IMR-90 (cell line): ENCODE results near the gene CCDC180. TPM values are rescaled to one million over a fixed set of nuclear protein-coding genes. Genes with fewer than 3 reads are reported as not detected.

ENCODE experiments used
- ATAC-seq: fragments of 200-7000 bp; cut with Tn5 transposase; 2 replicates; pipeline ENCODE4 v1.9.1; 2020; ENCODE audit warnings: low read depth, mild to moderate bottlenecking, moderate library complexity
- BruUV-seq: library from RNA; stranded (reverse); fragments of 400-500 nt; replicated peaks from 2 replicates; lab custom pipeline; 2021; lab: Mats Ljungman, UMichigan
- CTCF ChIA-PET: fragments of 300-600 bp; formaldehyde crosslinking; extraction: SDS; loops from one replicate; lab custom pipeline; 2021; ENCODE audit warnings: antibody characterized with exemption; lab: Yijun Ruan, JAX
- POLR2A ChIA-PET: fragments of 300-600 bp; sonication (Branson Sonifier 250); formaldehyde crosslinking; loops from one replicate; lab custom pipeline; 2022; ENCODE audit warnings: antibody characterized with exemption; ENCODE audit not compliant: unreplicated experiment; lab: Charles Lee
- DNase-seq: peaks from one replicate; pipeline ENCODE4 v3.0.0; 2013
- H2AFZ ChIP-seq: replicated peaks from 2 replicates; pipeline ENCODE3; 2013; ENCODE audit warnings: low read length, mild to moderate bottlenecking; ENCODE audit not compliant: poor library complexity
- H2AK5ac ChIP-seq: 2 replicates; pipeline ENCODE4 v1.6.1; 2013; ENCODE audit warnings: low read depth, low read length, inconsistent platforms
- H2AK9ac ChIP-seq: replicated peaks from 2 replicates; pipeline ENCODE3; 2013; ENCODE audit warnings: mild to moderate bottlenecking, low read depth, low read length, moderate library complexity; ENCODE audit not compliant: poor library complexity
- H2BK120ac ChIP-seq: 2 replicates; pipeline ENCODE4 v1.6.1; 2013; ENCODE audit warnings: low read depth, low read length, inconsistent platforms
- H2BK15ac ChIP-seq: 3 replicates; pipeline ENCODE4 v1.6.1; 2013; ENCODE audit warnings: low read depth, low read length, inconsistent platforms
- H2BK20ac ChIP-seq: 2 replicates; pipeline ENCODE4 v1.6.1; 2013; ENCODE audit warnings: low read depth, mild to moderate bottlenecking, inconsistent platforms, low read length, moderate library complexity
- H2BK5ac ChIP-seq: 2 replicates; pipeline ENCODE4 v1.6.1; 2013; ENCODE audit warnings: mild to moderate bottlenecking, low read depth, low read length, inconsistent platforms; ENCODE audit not compliant: poor library complexity, severe bottlenecking
- H3K14ac ChIP-seq: replicated peaks from 2 replicates; pipeline ENCODE4 v1.6.1; 2013; ENCODE audit warnings: low read depth, low read length, inconsistent platforms
- H3K18ac ChIP-seq: 2 replicates; pipeline ENCODE4 v1.6.1; 2013; ENCODE audit warnings: low read depth, low read length, control low read depth
- H3K23ac ChIP-seq: 2 replicates; pipeline ENCODE4 v1.6.1; 2013; ENCODE audit warnings: low read depth, low read length, inconsistent platforms
- H3K27ac ChIP-seq: 2 replicates; pipeline ENCODE4 v1.5.1; 2013; ENCODE audit warnings: mild to moderate bottlenecking, control low read depth, low read length; ENCODE audit not compliant: insufficient read depth
- H3K27me3 ChIP-seq: 2 replicates; pipeline ENCODE4 v1.6.1; 2013; ENCODE audit warnings: low read length; ENCODE audit not compliant: control insufficient read depth, insufficient read depth
- H3K36me3 ChIP-seq: 2 replicates; pipeline ENCODE4 v1.6.1; 2013; ENCODE audit warnings: low read length, mixed read lengths; ENCODE audit not compliant: control insufficient read depth, insufficient read depth
- H3K4ac ChIP-seq: 2 replicates; pipeline ENCODE4 v1.6.1; 2013; ENCODE audit warnings: low read depth, low read length, inconsistent platforms
- H3K4me1 ChIP-seq: 2 replicates; pipeline ENCODE4 v1.6.1; 2013; ENCODE audit warnings: low read length, mixed read lengths; ENCODE audit not compliant: control insufficient read depth, insufficient read depth
- H3K4me2 ChIP-seq: 2 replicates; pipeline ENCODE4 v1.6.1; 2013; ENCODE audit warnings: low read depth, mild to moderate bottlenecking, control low read depth, low read length, moderate library complexity
- H3K4me3 ChIP-seq: 2 replicates; pipeline ENCODE4 v1.5.1; 2013; ENCODE audit warnings: low read depth, mild to moderate bottlenecking, control low read depth, low read length, moderate library complexity; ENCODE audit not compliant: insufficient read depth
- H3K56ac ChIP-seq: 2 replicates; pipeline ENCODE4 v1.6.1; 2013; ENCODE audit warnings: low read length, inconsistent platforms; ENCODE audit not compliant: insufficient read depth; ENCODE audit errors: extremely low read depth
- H3K79me1 ChIP-seq, 2 experiments: 2 replicates each; pipeline ENCODE4 v1.6.1; 2013; ENCODE audit warnings: low read length in 2 of 2, inconsistent platforms in 1 of 2, low read depth in 1 of 2
- H3K9ac ChIP-seq: 2 replicates; pipeline ENCODE4 v1.6.1; 2013; ENCODE audit warnings: low read depth, low read length, control low read depth
- H3K9me1 ChIP-seq: 2 replicates; pipeline ENCODE4 v1.6.1; 2013; ENCODE audit warnings: low read length, inconsistent platforms; ENCODE audit not compliant: insufficient read depth
- H3K9me3 ChIP-seq: 2 replicates; pipeline ENCODE4 v1.6.1; 2013; ENCODE audit warnings: low read length; ENCODE audit not compliant: control insufficient read depth, insufficient read depth
- H4K20me1 ChIP-seq: 2 replicates; pipeline ENCODE4 v1.6.1; 2013; ENCODE audit warnings: low read length, inconsistent platforms; ENCODE audit not compliant: insufficient read depth
- H4K5ac ChIP-seq: 2 replicates; pipeline ENCODE4 v1.6.1; 2013; ENCODE audit warnings: mild to moderate bottlenecking, low read depth, low read length, control low read depth
- H4K8ac ChIP-seq, 2 experiments: 2 replicates each; pipeline ENCODE4 v1.6.1; 2013; ENCODE audit warnings: low read depth in 2 of 2, low read length in 2 of 2, control low read depth in 1 of 2, inconsistent platforms in 1 of 2
- H4K91ac ChIP-seq: 2 replicates; pipeline ENCODE4 v1.6.1; 2013; ENCODE audit warnings: low read depth, low read length, inconsistent platforms; ENCODE audit not compliant: insufficient read depth
- MAFK ChIP-seq: IDR thresholded peaks from 2 replicates; pipeline ENCODE4 v1.6.1; 2012; ENCODE audit warnings: low read depth, low read length, improper control_type of control experiment
- NFE2L2 ChIP-seq: fragments of 150-350 bp; IDR thresholded peaks from 2 replicates; pipeline ENCODE4 v1.6.1; 2016; ENCODE audit warnings: low read depth, mild to moderate bottlenecking, low read length
- RAD21 ChIP-seq: IDR thresholded peaks from 2 replicates; pipeline ENCODE4 v1.6.1; 2012; ENCODE audit warnings: low read length, improper control_type of control experiment
- RCOR1 ChIP-seq: IDR thresholded peaks from 2 replicates; pipeline ENCODE4 v1.6.1; 2012; ENCODE audit warnings: mild to moderate bottlenecking, low read length, improper control_type of control experiment; ENCODE audit not compliant: insufficient replicate concordance
- RFX5 ChIP-seq: IDR thresholded peaks from 2 replicates; pipeline ENCODE4 v1.8.0; 2012; ENCODE audit warnings: low read depth, mild to moderate bottlenecking, low read length, moderate library complexity
- WGBS, 2 experiments: methylation state at CpG; one replicate each; pipeline versions ENCODE4 v1.1.5 to v1.1.7; 2013; ENCODE audit warnings: missing lambda C conversion rate in 2 of 2; ENCODE audit not compliant: insufficient read length in 1 of 2; ENCODE audit errors: extremely low coverage in 2 of 2; 5-methylcytosine and 5-hydroxymethylcytosine counted together
- dilution Hi-C: fragments of 300-500 bp; cut with HindIII; formaldehyde crosslinking; loops from one replicate; pipeline ENCODE4 v1.14.3; 2018; ENCODE audit warnings: low sequenced_read_pairs; ENCODE audit not compliant: unreplicated experiment
- in situ Hi-C: fragments of 300-500 bp; cut with MboI; formaldehyde crosslinking; loops from 3 replicates; pipeline ENCODE4 v1.14.3; 2019; ENCODE audit warnings: low sequenced_read_pairs, inconsistent platforms, mixed read lengths
- intact Hi-C: fragments of 100-400 bp; cut with micrococcal nuclease; formaldehyde crosslinking; loops from 2 replicates; pipeline ENCODE4 v1.10.0; 2022
- polyA plus RNA-seq, 3 experiments: library from polyadenylated mRNA; depleted of rRNA; stranded (reverse); fragments of >200 nt; gene quantifications; 2 replicates each; pipeline ENCODE4 v1.2.3, GENCODE V29; 2012; ENCODE audit warnings: low replicate concordance in 1 of 3
- total RNA-seq: library from RNA; depleted of rRNA; stranded (reverse); fragments of >200 nt; gene quantifications from 2 replicates; pipeline ENCODE4 v1.2.3, GENCODE V29; 2012
- TF ChIP-seq, protein P1 (sequence below): conservative IDR thresholded peaks from 2 replicates; pipeline ENCODE4 v1.5.1; 2012; ENCODE audit warnings: mild to moderate bottlenecking, low read depth, low read length, improper control_type of control experiment

CCDC180 gene
- total and polyA plus RNA-seq, 2 of the 4 experiments (the other 2 are of a cell fraction), result 0.24 to 0.90 TPM

DNA sequence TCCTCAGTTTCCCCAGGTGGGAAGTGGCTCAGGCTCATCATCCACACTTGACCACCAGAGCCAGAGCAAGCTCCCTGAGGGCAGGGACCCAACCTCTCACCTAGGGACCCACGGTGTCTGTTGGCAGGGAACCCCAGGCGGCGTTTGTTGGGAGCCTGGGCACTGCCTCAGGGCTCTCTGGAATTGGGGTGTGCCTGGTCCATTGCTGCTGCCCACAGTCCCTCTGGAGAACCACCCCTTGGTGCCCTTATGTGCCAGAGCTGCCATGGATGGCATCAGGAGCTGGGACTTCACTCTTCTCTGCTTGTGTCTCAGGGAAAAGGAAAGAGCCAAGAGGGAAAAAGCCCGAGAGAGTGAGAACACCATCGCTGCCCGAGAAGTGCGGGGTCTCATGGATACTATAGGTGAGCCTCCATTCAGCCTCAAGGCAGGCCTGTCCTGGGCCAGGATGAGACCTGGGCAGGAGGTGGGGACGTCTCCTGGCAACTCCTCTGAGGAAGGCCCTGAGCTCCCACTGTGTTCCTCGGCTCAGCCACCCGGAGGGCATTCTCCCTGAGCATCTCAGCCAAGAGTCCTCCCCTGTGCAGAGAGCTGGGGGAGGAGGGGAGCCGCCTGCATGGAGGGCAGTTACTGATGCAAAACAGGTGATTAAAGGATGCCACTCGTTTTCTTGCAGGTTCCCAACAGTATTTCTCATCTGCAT lies 4.5 kb downstream of the CCDC180 start:
- WGBS, 2 experiments, result 100% methylated on average over 3 of the region's 12 CpGs; no CpG with 5 or more reads in 1 of the 2 experiments
- ChIA-PET CTCF (no interaction called here), POLR2A (no interaction called here)
- Histone ChIP-seq H3K4ac (no peak overlapping the region), H3K14ac (no peak overlapping the region), H3K4me3 (no peak overlapping the region), H3K4me1 (no peaks in the 10 kb centered on the region), H3K36me3 (no peaks in the 10 kb centered on the region), H3K4me2 (no peak overlapping the region), H3K18ac (no peak overlapping the region), H3K27me3 (no peaks in the 10 kb centered on the region), H2BK120ac (no peak overlapping the region), H3K9me3 (no peaks in the 10 kb centered on the region), H3K23ac (no peak overlapping the region), H4K91ac (no peak overlapping the region), H4K8ac (no peak overlapping the region), H2BK20ac (no peak overlapping the region), H3K56ac (no peak overlapping the region), H4K5ac (no peak overlapping the region), H2AFZ (no peak overlapping the region), H3K9me1 (no peaks in the 10 kb centered on the region), H3K79me1 (no peaks in the 10 kb centered on the region), H2AK9ac (peak overlapping the region; percentile 51), H2BK5ac (no peak overlapping the region), H2AK5ac (no peak overlapping the region), H3K27ac (no peak overlapping the region), H4K20me1 (no peaks in the 10 kb centered on the region), H3K9ac (no peak overlapping the region), H2BK15ac (no peak overlapping the region)
- TF ChIP-seq MAFK (no peak), RCOR1 (no peak), RAD21 (no peak), RFX5 (no peak), NFE2L2 (no peak)
- TF ChIP-seq, protein P1, sequence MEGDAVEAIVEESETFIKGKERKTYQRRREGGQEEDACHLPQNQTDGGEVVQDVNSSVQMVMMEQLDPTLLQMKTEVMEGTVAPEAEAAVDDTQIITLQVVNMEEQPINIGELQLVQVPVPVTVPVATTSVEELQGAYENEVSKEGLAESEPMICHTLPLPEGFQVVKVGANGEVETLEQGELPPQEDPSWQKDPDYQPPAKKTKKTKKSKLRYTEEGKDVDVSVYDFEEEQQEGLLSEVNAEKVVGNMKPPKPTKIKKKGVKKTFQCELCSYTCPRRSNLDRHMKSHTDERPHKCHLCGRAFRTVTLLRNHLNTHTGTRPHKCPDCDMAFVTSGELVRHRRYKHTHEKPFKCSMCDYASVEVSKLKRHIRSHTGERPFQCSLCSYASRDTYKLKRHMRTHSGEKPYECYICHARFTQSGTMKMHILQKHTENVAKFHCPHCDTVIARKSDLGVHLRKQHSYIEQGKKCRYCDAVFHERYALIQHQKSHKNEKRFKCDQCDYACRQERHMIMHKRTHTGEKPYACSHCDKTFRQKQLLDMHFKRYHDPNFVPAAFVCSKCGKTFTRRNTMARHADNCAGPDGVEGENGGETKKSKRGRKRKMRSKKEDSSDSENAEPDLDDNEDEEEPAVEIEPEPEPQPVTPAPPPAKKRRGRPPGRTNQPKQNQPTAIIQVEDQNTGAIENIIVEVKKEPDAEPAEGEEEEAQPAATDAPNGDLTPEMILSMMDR, result no peak
- no TSS peak for BruUV-seq
- ATAC-seq (no peak), DNase-seq (no peak)
- dilution Hi-C loops, result no loop called here
- intact Hi-C loops, result no loop called here
- in situ Hi-C loops, result no loop called here
